Measurements from ENCODE around the gene PURA. TPM values are rescaled to one million over a fixed set of nuclear protein-coding genes. Genes with fewer than 3 reads are reported as not detected.

The PURA gene
- total and polyA plus RNA-seq, 8 donors, result 3.3 to 30.8 (median 20.2) TPM

DNA sequence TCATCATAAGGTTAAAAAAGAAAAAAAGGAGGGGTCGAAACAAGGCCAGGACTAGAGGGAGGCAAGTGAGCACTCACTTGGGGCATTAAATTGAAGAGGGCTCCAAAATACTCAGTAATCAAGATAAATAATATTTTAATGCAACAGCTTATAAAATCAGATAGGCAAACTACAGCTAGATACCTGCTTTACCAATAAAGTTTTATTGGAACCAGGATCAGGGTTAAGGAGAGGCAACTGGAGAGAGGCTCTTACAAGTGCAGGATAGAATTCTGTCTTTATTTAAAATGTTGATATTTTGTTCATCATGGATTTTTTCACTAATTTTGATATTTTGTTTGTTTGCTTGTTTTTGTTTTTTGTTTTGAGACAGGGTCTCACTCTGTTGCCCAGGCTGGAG lies 30.3 kb upstream of the PURA start:
- Histone ChIP-seq H3K9me3 (no peaks in the 10 kb centered on the region), H3K36me3 (no peaks in the 10 kb centered on the region), H3K4me1 (peaks cover 0 to 7% (median 0%) of the 10 kb centered on the region in 4 donors), H3K27me3 (no peaks in the 10 kb centered on the region), H3K27ac (no peak overlapping the region), H3K4me3 (no peak overlapping the region)
- 80 to 92% (median 88%) methylated on average over 1 of the region's 1 CpG for WGBS, 5 donors
- TF ChIP-seq EP300 (IDR thresholded peaks at IDR 0.05) (no peak), POLR2A (IDR thresholded peaks at IDR 0.05) (no peak), POLR2AphosphoS5 (IDR thresholded peaks at IDR 0.05) (no peak)
- TF ChIP-seq, protein P1, sequence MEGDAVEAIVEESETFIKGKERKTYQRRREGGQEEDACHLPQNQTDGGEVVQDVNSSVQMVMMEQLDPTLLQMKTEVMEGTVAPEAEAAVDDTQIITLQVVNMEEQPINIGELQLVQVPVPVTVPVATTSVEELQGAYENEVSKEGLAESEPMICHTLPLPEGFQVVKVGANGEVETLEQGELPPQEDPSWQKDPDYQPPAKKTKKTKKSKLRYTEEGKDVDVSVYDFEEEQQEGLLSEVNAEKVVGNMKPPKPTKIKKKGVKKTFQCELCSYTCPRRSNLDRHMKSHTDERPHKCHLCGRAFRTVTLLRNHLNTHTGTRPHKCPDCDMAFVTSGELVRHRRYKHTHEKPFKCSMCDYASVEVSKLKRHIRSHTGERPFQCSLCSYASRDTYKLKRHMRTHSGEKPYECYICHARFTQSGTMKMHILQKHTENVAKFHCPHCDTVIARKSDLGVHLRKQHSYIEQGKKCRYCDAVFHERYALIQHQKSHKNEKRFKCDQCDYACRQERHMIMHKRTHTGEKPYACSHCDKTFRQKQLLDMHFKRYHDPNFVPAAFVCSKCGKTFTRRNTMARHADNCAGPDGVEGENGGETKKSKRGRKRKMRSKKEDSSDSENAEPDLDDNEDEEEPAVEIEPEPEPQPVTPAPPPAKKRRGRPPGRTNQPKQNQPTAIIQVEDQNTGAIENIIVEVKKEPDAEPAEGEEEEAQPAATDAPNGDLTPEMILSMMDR (IDR thresholded peaks at IDR 0.05), result no peak
- no peak for DNase-seq
- intact Hi-C loops (cut with DNase I; ENCODE audit: low total_unique reads), result no loop called here

- Histone ChIP-seq H3K27ac (no peak overlapping the region), H3K4me1 (peaks cover 0 to 7% (median 0%) of the 10 kb centered on the region in 4 donors), H3K27me3 (no peaks in the 10 kb centered on the region), H3K4me3 (no peak overlapping the region), H3K36me3 (no peaks in the 10 kb centered on the region), H3K9me3 (peaks cover 0 to 3% (median under 1%) of the 10 kb centered on the region in 4 donors)
- 17 to 30% (median 28%) methylated on average over 4 of the region's 4 CpGs for WGBS, 5 donors
- TF ChIP-seq POLR2AphosphoS5 (IDR thresholded peaks at IDR 0.05), result no peak
- TF ChIP-seq POLR2A (IDR thresholded peaks at IDR 0.05), result no peak
- no peak for TF ChIP-seq EP300 (IDR thresholded peaks at IDR 0.05)
- TF ChIP-seq, protein P1 (IDR thresholded peaks at IDR 0.05), result no peak
- peak; percentile 8 to 49 for DNase-seq
- intact Hi-C loops (cut with DNase I; ENCODE audit: low total_unique reads), result no loop called here
Measured at GRCh38 chr5:140084541-140084940, 29.4 kb upstream of the PURA start.

- no peak for DNase-seq
- Histone ChIP-seq H3K36me3 (no peaks in the 10 kb centered on the region), H3K4me1 (no peaks in the 10 kb centered on the region), H3K27ac (no peak overlapping the region), H3K9me3 (peaks cover 3 to 16% (median 13%) of the 10 kb centered on the region in 4 donors), H3K27me3 (no peaks in the 10 kb centered on the region), H3K4me3 (no peak overlapping the region)
- TF ChIP-seq POLR2AphosphoS5 (IDR thresholded peaks at IDR 0.05), result no peak
- TF ChIP-seq POLR2A (IDR thresholded peaks at IDR 0.05), result no peak
- TF ChIP-seq, protein P1 (IDR thresholded peaks at IDR 0.05), result no peak
- TF ChIP-seq EP300 (IDR thresholded peaks at IDR 0.05), result no peak
- WGBS, 5 donors, result 75 to 95% (median 86%) methylated on average over 1 of the region's 1 CpG
- intact Hi-C loops (cut with DNase I; ENCODE audit: low total_unique reads), result no loop called here
Measured at GRCh38 chr5:140090251-140090650, 23.7 kb upstream of the PURA start.

DNA sequence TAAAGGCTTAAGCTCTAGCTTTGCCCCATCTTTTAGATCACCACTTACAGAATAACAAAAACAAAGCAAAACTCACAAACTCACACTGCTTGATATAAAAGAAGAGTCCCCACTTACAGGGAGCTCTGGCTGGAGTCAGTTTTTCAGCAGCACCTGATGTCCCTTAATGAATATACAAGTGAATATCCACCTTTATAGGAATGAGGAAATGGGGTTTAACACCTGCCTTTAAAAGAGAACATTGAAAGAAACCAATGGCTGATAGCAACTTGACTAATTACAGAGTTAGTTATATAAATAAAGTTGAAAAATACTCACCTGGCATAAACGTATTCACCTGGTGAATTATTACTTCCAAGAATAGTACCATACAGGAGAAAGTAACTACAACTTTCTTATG lies 20.7 kb upstream of the PURA start:
- H3K27me3 ChIP-seq, result no peaks in the 10 kb centered on the region
- WGBS, 5 donors, result 24 to 43% (median 37%) methylated on average over 1 of the region's 1 CpG
- intact Hi-C loops (cut with DNase I; ENCODE audit: low total_unique reads), result no loop called here
- no peak overlapping the region for H3K4me3 ChIP-seq
- H3K9me3 ChIP-seq, result peaks cover 3 to 16% (median 13%) of the 10 kb centered on the region in 4 donors
- no peak for DNase-seq
- TF ChIP-seq EP300 (IDR thresholded peaks at IDR 0.05) (no peak), POLR2A (IDR thresholded peaks at IDR 0.05) (no peak), POLR2AphosphoS5 (IDR thresholded peaks at IDR 0.05) (no peak)
- TF ChIP-seq, protein P1 (IDR thresholded peaks at IDR 0.05), result no peak
- no peaks in the 10 kb centered on the region for H3K4me1 ChIP-seq
- no peaks in the 10 kb centered on the region for H3K36me3 ChIP-seq
- H3K27ac ChIP-seq, result no peak overlapping the region

Data from stomach (tissue), 9 donors.